ENCODE results near the gene SYNDIG1.
A peak's percentile ranks its signal among the peaks of the same experiment; 100 is the strongest.

SYNDIG1 gene

GRCh38 chr20:24634855-24635254 is 165.4 kb downstream of the SYNDIG1 start:
- DNase-seq (ENCODE audit: low read depth): peak; percentile 91

DNA sequence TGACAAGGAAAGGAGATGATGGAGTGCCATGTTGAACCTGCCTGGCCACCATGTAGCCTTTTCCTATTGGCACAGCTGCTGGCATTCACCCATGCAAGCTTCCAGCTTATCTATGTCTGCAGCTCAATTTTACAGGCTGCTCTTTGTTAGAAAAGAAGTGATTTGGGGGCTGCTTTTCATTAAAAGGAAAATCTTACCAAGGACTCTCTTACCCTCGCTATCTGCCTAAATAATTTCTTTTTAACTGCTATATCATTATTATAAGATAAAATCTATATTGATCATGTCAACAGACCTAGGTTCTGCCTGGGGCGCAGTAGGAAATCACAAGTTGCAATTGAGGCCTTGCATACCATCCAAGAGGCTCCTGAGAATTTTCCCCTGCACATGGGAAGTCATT is 167.2 kb downstream of the SYNDIG1 start:
- no peak for DNase-seq (ENCODE audit: low read depth)

- no peak for DNase-seq (ENCODE audit: low read depth)
Observed at GRCh38 chr20:24637087-24637486, 167.7 kb downstream of the SYNDIG1 start.

DNA sequence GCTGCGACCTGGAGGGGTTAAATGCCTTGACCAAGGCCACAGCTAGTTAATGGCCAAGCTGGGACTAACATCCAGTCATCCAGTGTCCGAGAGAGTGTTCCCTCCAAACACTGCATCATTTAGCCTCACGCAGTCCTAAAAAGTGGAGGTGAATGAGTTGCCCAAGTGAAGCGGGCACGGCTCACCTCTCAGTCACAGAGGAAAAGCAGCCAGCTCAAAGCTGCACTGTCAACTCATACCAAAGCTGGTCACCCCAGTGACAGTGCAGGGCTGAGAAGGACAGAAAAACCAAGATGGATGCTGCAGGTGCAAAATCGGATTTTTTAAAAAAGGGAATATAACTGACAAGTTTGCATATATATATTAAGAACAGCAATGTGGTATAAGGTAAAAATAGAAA is 168.5 kb downstream of the SYNDIG1 start:
- DNase-seq (ENCODE audit: low read depth): no peak

DNA sequence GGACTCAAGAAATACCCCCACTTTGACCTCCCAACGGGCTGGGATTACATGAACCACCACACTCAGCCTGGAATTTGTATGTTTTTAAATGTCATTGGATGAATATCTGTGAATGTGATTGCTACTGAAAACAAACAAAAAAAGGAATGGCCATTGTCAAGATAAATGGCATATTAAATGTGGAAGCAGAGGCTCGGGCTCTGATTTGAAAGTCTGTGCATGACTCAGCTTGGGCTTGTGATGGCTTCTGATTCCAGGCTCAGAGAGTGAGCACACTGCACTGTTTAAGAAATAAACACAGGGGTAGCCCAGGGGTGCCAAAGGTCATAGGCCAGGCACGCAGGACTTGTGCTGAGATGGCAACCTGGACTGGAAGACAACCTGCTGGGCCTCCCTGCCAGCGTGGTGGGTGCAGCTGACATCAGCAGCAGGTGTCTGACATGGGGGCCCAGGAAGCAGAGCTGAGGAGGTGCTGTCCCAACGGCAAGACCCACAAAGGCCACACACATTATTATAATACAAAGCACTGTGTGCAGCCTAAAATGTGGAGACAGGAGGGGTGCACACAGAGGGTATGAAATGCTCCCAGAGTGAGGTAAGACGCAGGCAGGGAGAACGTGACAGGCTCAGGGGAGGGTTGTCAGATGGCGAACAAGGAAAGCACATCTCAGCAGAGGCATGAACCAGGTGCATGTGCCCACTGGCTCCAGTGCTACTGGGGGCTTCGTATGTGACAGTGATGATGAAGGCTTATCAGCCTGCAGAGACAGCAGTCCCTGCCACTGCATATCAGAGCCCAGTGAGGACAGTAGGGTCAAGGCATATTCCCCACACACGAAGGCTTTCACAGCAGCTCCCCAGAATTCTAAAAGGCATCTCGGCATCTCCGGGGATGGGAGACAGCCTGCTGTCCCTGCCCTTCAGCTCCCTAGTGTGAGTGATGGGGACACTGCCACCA is 169.4 kb downstream of the SYNDIG1 start:
- DNase-seq (ENCODE audit: low read depth): no peak

- DNase-seq (ENCODE audit: low read depth): no peak
Observed at GRCh38 chr20:24640276-24640675, 170.8 kb downstream of the SYNDIG1 start.

DNA sequence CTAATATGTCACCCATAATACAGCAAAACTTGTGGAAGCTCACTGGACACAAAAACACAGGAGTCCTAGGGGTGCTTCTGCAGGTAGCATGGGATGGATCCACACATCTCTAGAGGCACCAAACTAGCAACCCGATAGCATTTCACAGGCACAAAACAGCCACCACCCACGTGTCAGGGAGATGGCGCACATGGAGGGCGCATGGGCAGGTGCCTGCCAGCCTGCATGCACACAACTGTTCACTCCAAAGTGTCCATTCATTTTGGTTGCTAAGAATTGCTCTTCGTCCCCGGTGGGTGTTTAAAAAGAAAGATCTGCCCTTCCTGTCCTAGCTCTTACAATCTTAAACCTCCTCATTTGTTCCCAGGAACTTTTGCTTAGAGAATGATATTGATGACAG is 171.3 kb downstream of the SYNDIG1 start:
- DNase-seq (ENCODE audit: low read depth): no peak

GRCh38 chr20:24643731-24644626 is 174.6 kb downstream of the SYNDIG1 start:
- DNase-seq (ENCODE audit: low read depth): peak; percentile 84

- no peak for DNase-seq (ENCODE audit: low read depth)
Observed at GRCh38 chr20:24646321-24646720, 176.9 kb downstream of the SYNDIG1 start.

- DNase-seq (ENCODE audit: low read depth): no peak
Observed at GRCh38 chr20:24647713-24648112, 178.3 kb downstream of the SYNDIG1 start.

GRCh38 chr20:24648481-24648880 is 179.1 kb downstream of the SYNDIG1 start:
- DNase-seq (ENCODE audit: low read depth): peak; percentile 90

DNA sequence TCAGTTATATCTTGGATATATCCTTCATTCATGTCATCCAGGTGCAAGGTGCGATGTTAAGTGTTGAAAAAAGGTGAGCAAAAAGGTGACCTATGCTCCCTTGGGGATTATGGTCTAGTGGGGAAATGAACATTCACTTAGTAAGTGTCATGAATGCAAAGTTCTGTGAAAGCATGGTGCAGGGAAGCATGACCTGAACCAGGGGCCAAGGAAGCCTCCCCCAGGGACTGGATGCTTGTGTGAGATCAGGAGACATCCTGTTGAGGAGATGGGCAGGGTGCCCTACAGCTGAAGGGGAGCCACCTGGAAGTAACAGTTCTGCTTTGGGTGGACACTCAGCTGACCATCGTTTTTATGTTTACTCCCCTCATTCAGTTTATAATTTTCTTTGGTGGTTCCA is 179.5 kb downstream of the SYNDIG1 start:
- DNase-seq (ENCODE audit: low read depth): no peak

DNA sequence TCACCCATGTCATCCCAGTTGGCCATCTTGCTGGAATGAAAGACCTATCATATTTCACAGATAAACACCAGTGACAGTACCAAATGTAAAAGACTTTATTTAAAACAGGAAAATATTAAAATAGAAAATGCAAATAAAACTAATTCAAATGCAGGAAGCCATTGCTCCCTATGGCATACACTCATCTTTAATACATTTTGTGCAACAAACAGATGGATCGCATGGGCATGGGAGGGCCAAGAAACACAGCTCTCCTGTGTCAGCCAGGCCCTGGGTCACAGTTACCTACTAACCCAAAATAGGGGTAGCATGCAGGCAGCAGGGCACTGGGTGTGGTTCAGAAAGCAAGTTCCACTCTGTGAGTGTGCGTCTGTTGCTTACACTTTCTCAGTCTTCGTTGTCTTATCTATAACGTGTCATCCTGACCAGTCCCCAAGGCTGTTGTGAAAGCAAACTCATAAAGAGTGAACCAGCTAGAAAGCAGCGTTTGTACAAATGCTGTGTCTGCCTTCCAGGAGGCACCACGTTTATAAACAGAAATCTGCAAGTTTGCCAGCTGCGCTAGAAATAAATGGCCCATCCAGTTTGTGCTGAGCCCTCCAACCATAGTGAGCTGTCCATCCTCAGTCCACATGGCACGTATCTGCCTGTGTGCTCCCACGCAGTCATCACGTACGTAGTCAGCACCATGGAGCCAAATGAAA is 180.5 kb downstream of the SYNDIG1 start:
- DNase-seq (ENCODE audit: low read depth): peak; percentile 75

- DNase-seq (ENCODE audit: low read depth): peak; percentile 91
Observed at GRCh38 chr20:24651171-24651975, 181.9 kb downstream of the SYNDIG1 start.

DNA sequence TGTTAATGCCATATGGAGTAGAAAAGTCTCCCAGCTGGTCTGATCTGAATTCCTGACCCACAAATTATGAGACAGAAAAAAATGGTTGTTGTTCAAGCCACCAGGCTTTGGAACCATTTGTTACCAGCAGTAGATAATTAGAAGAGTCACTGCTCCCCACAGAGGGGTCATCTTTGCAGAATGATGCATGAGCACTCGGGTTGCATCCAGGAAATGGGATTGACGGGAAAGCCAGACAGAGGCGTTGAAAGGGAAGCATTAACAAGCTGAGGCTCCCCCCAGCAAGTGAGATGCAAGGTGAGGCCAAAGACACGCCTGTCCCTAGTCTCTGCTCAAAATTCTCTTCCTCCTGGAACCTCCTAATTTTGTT is 182.5 kb downstream of the SYNDIG1 start:
- no peak for DNase-seq (ENCODE audit: low read depth)

- no peak for DNase-seq (ENCODE audit: low read depth)
Observed at GRCh38 chr20:24653306-24653705, 183.9 kb downstream of the SYNDIG1 start.

GRCh38 chr20:24654425-24654824 is 185.0 kb downstream of the SYNDIG1 start:
- DNase-seq (ENCODE audit: low read depth): no peak

- DNase-seq (ENCODE audit: low read depth): no peak
Observed at GRCh38 chr20:24656391-24656790, 187.0 kb downstream of the SYNDIG1 start.

DNA sequence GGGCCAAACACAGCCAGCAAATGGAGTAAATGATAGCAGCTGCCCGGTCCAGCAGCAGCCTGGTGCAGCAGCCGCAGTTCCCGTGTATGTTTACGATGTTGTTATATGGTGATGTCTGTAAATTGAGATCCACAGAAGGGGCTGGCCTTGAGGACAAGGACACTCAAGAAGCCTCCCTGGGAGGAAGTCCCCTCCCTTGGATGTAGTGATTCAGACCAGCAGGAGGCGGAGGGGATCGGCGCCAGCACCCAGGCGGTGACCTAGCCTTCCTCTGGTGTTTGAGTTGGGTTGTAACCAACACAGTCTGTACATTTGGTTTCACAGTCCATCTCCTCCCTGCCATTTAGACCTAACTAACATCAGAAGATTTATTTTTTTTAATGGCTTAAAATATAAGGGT is 187.8 kb downstream of the SYNDIG1 start:
- DNase-seq (ENCODE audit: low read depth): peak; percentile 75

- DNase-seq (ENCODE audit: low read depth): no peak
Observed at GRCh38 chr20:24657878-24658620, 188.6 kb downstream of the SYNDIG1 start.
